Kidney tubule cell (primary cell): ENCODE data around the gene FBXO3.
"Not testable (repeated sequence)": the region's sequence is repeated elsewhere in the genome, so short reads cannot be mapped to it uniquely, and the experiment has no call there.

Experiments used
- DNase-seq: peaks from one replicate; pipeline ENCODE4 v3.0.0-alpha.2; 2018; ENCODE audit warnings: low spot score

FBXO3 gene

GRCh38 chr11:33729072-33729664 is 45.2 kb downstream of the FBXO3 start:
- not testable (repeated sequence) for DNase-seq

GRCh38 chr11:33727539-33727938 is 46.8 kb downstream of the FBXO3 start:
- not testable (repeated sequence) for DNase-seq

- DNase-seq: no peak
Observed at GRCh38 chr11:33725496-33725895, 48.8 kb downstream of the FBXO3 start.

- peak; percentile 79 for DNase-seq
Observed at GRCh38 chr11:33724644-33725035, 49.7 kb downstream of the FBXO3 start.

- DNase-seq: peak; percentile 95
Observed at GRCh38 chr11:33723238-33723881, 51.0 kb downstream of the FBXO3 start.

GRCh38 chr11:33722590-33723234 is 51.6 kb downstream of the FBXO3 start:
- peak; percentile 77 for DNase-seq

- DNase-seq: no peak
Observed at GRCh38 chr11:33721984-33722383, 52.3 kb downstream of the FBXO3 start.

GRCh38 chr11:33721426-33721825 is 52.9 kb downstream of the FBXO3 start:
- peak; percentile 50 for DNase-seq

GRCh38 chr11:33719587-33719986 is 54.7 kb downstream of the FBXO3 start:
- DNase-seq: peak; percentile 37

- no peak for DNase-seq
Observed at GRCh38 chr11:33718440-33718839, 55.9 kb downstream of the FBXO3 start.

GRCh38 chr11:33716243-33716642 is 58.1 kb downstream of the FBXO3 start:
- DNase-seq: peak; percentile 48

GRCh38 chr11:33713856-33714398 is 60.4 kb downstream of the FBXO3 start:
- no peak for DNase-seq

GRCh38 chr11:33713151-33713855 is 61.0 kb downstream of the FBXO3 start:
- DNase-seq: peak; percentile 26

GRCh38 chr11:33712436-33712835 is 61.9 kb downstream of the FBXO3 start:
- DNase-seq: no peak

GRCh38 chr11:33709466-33709865 is 64.9 kb downstream of the FBXO3 start:
- no peak for DNase-seq

GRCh38 chr11:33708985-33709384 is 65.3 kb downstream of the FBXO3 start:
- DNase-seq: no peak

GRCh38 chr11:33707831-33708230 is 66.5 kb downstream of the FBXO3 start:
- not testable (repeated sequence) for DNase-seq

GRCh38 chr11:33706966-33707365 is 67.4 kb downstream of the FBXO3 start:
- no peak for DNase-seq

- no peak for DNase-seq
Observed at GRCh38 chr11:33706546-33706945, 67.8 kb downstream of the FBXO3 start.

GRCh38 chr11:33704240-33705002 is 69.9 kb downstream of the FBXO3 start:
- DNase-seq: no peak

- peak; percentile 80 for DNase-seq
Observed at GRCh38 chr11:33703788-33704187, 70.5 kb downstream of the FBXO3 start.

- DNase-seq: peak; percentile 28
Observed at GRCh38 chr11:33703234-33703633, 71.1 kb downstream of the FBXO3 start.
